Ovary (tissue), 3 donors: ENCODE measurements around the gene GCC1.

Source experiments
- EP300 ChIP-seq: sonication (generic); formaldehyde crosslinking; IDR thresholded peaks from one replicate; pipeline ENCODE4 v1.6.1; 2017; ENCODE audit warnings: antibody characterized with exemption
- POLR2A ChIP-seq: fragments of 450-650 bp; IDR thresholded peaks from one replicate; pipeline ENCODE4 v1.6.1; 2017; ENCODE audit warnings: antibody characterized with exemption, mild to moderate bottlenecking, moderate library complexity
- TF ChIP-seq, protein P1 (sequence below), 3 donors: fragments of 450-650 bp in 2 of 3; fragments of 200-600 bp in 1 of 3; IDR thresholded peaks; one replicate each; pipeline versions ENCODE4 v1.5.1 to v1.8.0; 2016 to 2022; ENCODE audit warnings: antibody characterized with exemption in 3 of 3, mild to moderate bottlenecking in 1 of 3
- donor health status: DM: no; HTN: no; CAD: no.

DNA sequence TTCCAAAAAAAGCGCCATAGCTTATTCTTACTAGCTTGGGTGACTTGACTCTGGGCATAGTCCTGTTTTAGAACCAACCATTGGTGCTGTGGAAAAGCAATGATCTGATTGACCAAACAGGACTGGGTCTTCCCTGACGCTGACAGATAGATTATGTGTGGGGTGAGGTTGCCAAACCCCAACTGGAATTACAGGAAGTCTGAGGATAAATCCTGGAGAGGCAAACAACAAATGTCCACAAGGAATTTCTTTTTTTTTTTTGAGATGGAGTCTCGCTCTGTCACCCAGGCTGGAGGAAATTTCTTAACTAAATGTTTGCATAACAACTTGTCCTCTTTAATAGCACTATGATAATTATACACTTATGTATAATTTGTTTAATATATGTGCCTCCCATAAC lies 19.2 kb downstream of the GCC1 start:
- no peak for TF ChIP-seq POLR2A
- TF ChIP-seq, protein P1, sequence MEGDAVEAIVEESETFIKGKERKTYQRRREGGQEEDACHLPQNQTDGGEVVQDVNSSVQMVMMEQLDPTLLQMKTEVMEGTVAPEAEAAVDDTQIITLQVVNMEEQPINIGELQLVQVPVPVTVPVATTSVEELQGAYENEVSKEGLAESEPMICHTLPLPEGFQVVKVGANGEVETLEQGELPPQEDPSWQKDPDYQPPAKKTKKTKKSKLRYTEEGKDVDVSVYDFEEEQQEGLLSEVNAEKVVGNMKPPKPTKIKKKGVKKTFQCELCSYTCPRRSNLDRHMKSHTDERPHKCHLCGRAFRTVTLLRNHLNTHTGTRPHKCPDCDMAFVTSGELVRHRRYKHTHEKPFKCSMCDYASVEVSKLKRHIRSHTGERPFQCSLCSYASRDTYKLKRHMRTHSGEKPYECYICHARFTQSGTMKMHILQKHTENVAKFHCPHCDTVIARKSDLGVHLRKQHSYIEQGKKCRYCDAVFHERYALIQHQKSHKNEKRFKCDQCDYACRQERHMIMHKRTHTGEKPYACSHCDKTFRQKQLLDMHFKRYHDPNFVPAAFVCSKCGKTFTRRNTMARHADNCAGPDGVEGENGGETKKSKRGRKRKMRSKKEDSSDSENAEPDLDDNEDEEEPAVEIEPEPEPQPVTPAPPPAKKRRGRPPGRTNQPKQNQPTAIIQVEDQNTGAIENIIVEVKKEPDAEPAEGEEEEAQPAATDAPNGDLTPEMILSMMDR (IDR thresholded peaks at IDR 0.05): no peak
- TF ChIP-seq EP300: no peak
